ENCODE results near the gene ADAMTS15.

GRCh38 chr11:130523166-130523565 lies 74.7 kb downstream of the ADAMTS15 start:
- TF ChIP-seq GATA3 (IDR thresholded peaks at IDR 0.05; ENCODE audit: low read depth, low read length) (no peak), GATA2 (IDR thresholded peaks at IDR 0.05; ENCODE audit: low read depth, low read length) (no peak)
